NCI-H128 (cell line): ENCODE results near the gene ERGIC2.
"Not testable (repeated sequence)": the region's sequence is repeated elsewhere in the genome, so short reads cannot be mapped to it uniquely, and the experiment has no call there.

Source experiments
- DNase-seq: peaks from one replicate; lab custom pipeline; 2025; ENCODE audit not compliant: unreplicated experiment; lab: John Stamatoyannopoulos, UW

The ERGIC2 gene

GRCh38 chr12:29304388-29304787 is 76.6 kb downstream of the ERGIC2 start:
- DNase-seq, result no peak

- no peak for DNase-seq
Observed at GRCh38 chr12:29301114-29301513, 79.9 kb downstream of the ERGIC2 start.

GRCh38 chr12:29299633-29300032 is 81.3 kb downstream of the ERGIC2 start:
- no peak for DNase-seq

GRCh38 chr12:29291226-29291625 is 89.7 kb downstream of the ERGIC2 start:
- DNase-seq, result no peak

- DNase-seq, result not testable (repeated sequence)
Observed at GRCh38 chr12:29290475-29290874, 90.5 kb downstream of the ERGIC2 start.

GRCh38 chr12:29288031-29288430 is 92.9 kb downstream of the ERGIC2 start:
- no peak for DNase-seq

GRCh38 chr12:29287622-29288021 is 93.3 kb downstream of the ERGIC2 start:
- DNase-seq, result no peak
